ENCODE measurements around the gene ARID1B.

The ARID1B gene

GRCh38 chr6:156848123-156848522, 70.9 kb downstream of the ARID1B start:
- Histone ChIP-seq H3K27ac (ENCODE audit: low read depth, low read length, poor library complexity, severe bottlenecking) (peak overlapping the region; percentile 45), H3K4me1 (ENCODE audit: insufficient read depth, low read length, severe bottlenecking) (peaks cover 83% of the 10 kb centered on the region), H3K36me3 (ENCODE audit: insufficient read depth, low read length) (no peaks in the 10 kb centered on the region), H2AFZ (ENCODE audit: low read length) (no peak overlapping the region), H3K4me2 (ENCODE audit: low read length) (peak overlapping the region; percentile 46; the same call in 1 of the 2 replicates), H3K9me2 (ENCODE audit: low read depth, low read length) (no peaks in the 10 kb centered on the region), H3K9ac (ENCODE audit: low read length) (no peak overlapping the region), H3K79me2 (ENCODE audit: insufficient read depth, low read length) (peaks cover 85% of the 10 kb centered on the region), H4K20me1 (ENCODE audit: insufficient read depth, low read length) (no peaks in the 10 kb centered on the region), H3K4me3 (ENCODE audit: low read depth, low read length, poor library complexity, severe bottlenecking) (no peak overlapping the region), H3F3A (ENCODE audit: insufficient read depth, low read length) (no peaks in the 10 kb centered on the region), H3K9me3 (ENCODE audit: low read length) (no peaks in the 10 kb centered on the region), H3K27me3 (ENCODE audit: insufficient read depth, low read length) (no peaks in the 10 kb centered on the region)
- TF ChIP-seq EZH2 (IDR thresholded peaks at IDR 0.05; ENCODE audit: borderline replicate concordance, low read length) (no peak), CTCF (IDR thresholded peaks at IDR 0.05; ENCODE audit: low read length) (no peak)

DNA sequence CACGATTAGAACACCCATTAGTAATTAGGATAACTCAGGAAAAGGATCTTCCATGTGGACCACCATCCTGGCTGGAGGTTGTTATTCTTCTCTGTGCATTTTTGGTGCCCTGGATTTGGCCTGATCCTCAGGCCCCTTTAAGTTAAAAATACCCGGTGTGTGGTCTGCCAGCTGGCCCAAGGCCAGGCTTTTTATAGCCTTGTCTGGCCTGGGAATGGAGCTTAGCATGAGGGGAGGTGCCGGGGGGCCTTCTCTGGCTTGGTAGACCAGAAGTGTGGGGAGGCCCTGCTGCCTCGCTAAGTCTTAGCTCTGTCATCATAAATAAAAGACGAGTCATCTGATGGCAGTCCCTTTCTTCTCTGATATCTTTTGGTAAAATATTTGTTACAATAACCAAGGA, 71.4 kb downstream of the ARID1B start:
- H3K4me3 ChIP-seq (ENCODE audit: low read depth, low read length, poor library complexity, severe bottlenecking) = no peak overlapping the region
- no peak overlapping the region for H2AFZ ChIP-seq (ENCODE audit: low read length)
- TF ChIP-seq EZH2 (IDR thresholded peaks at IDR 0.05; ENCODE audit: borderline replicate concordance, low read length) (no peak), CTCF (IDR thresholded peaks at IDR 0.05; ENCODE audit: low read length) (no peak)
- H3K27ac ChIP-seq (ENCODE audit: low read depth, low read length, poor library complexity, severe bottlenecking) = peak overlapping the region; percentile 45
- peaks cover 85% of the 10 kb centered on the region for H3K79me2 ChIP-seq (ENCODE audit: insufficient read depth, low read length)
- no peaks in the 10 kb centered on the region for H3F3A ChIP-seq (ENCODE audit: insufficient read depth, low read length)
- H3K36me3 ChIP-seq (ENCODE audit: insufficient read depth, low read length) = no peaks in the 10 kb centered on the region
- H3K9me3 ChIP-seq (ENCODE audit: low read length) = no peaks in the 10 kb centered on the region
- H4K20me1 ChIP-seq (ENCODE audit: insufficient read depth, low read length) = no peaks in the 10 kb centered on the region
- no peak overlapping the region for H3K9ac ChIP-seq (ENCODE audit: low read length)
- H3K27me3 ChIP-seq (ENCODE audit: insufficient read depth, low read length) = no peaks in the 10 kb centered on the region
- H3K4me2 ChIP-seq (ENCODE audit: low read length) = peak overlapping the region; percentile 46; the same call in 1 of the 2 replicates
- H3K9me2 ChIP-seq (ENCODE audit: low read depth, low read length) = no peaks in the 10 kb centered on the region
- peaks cover 87% of the 10 kb centered on the region for H3K4me1 ChIP-seq (ENCODE audit: insufficient read depth, low read length, severe bottlenecking)

- H3K4me2 ChIP-seq (ENCODE audit: low read length) = peak overlapping the region; percentile 46
- TF ChIP-seq CTCF (IDR thresholded peaks at IDR 0.05; ENCODE audit: low read length) (no peak), EZH2 (IDR thresholded peaks at IDR 0.05; ENCODE audit: borderline replicate concordance, low read length) (no peak)
- H3F3A ChIP-seq (ENCODE audit: insufficient read depth, low read length) = no peaks in the 10 kb centered on the region
- H3K9ac ChIP-seq (ENCODE audit: low read length) = no peak overlapping the region
- H2AFZ ChIP-seq (ENCODE audit: low read length) = no peak overlapping the region
- H3K9me3 ChIP-seq (ENCODE audit: low read length) = no peaks in the 10 kb centered on the region
- no peak overlapping the region for H3K4me3 ChIP-seq (ENCODE audit: low read depth, low read length, poor library complexity, severe bottlenecking)
- H4K20me1 ChIP-seq (ENCODE audit: insufficient read depth, low read length) = no peaks in the 10 kb centered on the region
- H3K27me3 ChIP-seq (ENCODE audit: insufficient read depth, low read length) = no peaks in the 10 kb centered on the region
- H3K36me3 ChIP-seq (ENCODE audit: insufficient read depth, low read length) = no peaks in the 10 kb centered on the region
- H3K9me2 ChIP-seq (ENCODE audit: low read depth, low read length) = no peaks in the 10 kb centered on the region
- H3K27ac ChIP-seq (ENCODE audit: low read depth, low read length, poor library complexity, severe bottlenecking) = peak overlapping the region; percentile 45
- peaks cover 80% of the 10 kb centered on the region for H3K4me1 ChIP-seq (ENCODE audit: insufficient read depth, low read length, severe bottlenecking)
- H3K79me2 ChIP-seq (ENCODE audit: insufficient read depth, low read length) = peaks cover 85% of the 10 kb centered on the region
These were observed 72.6 kb downstream of the ARID1B start for GRCh38 chr6:156849806-156850205.

Data from OCI-LY1 (cell line).